GM19395 (cell line): ENCODE measurements around the gene SASS6.

Experiments
- ATAC-seq: cut with Tn5 transposase; IDR thresholded peaks from one replicate; pipeline ENCODE4 v1.9.1; 2021; ENCODE audit warnings: mild to moderate bottlenecking, moderate library complexity; ENCODE audit not compliant: unreplicated experiment

SASS6 gene

DNA sequence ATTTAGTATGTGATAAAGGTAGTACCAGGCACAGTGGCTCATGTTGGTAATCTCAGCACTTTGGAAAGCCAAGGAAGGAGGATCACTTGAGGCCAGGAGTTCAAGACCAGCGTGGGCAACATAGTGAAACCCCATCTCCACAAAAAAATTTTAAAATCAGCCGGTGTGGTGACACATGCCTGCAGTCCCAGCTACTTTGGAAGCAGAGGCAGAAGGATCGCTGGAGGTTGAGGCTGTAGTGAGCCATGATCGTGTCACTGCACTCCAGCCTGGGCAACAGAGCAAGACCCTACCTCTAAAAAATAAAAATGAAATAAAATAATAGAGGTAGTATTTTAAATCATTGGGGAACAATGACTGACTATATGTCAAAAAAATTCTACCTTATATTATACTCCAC is 17.2 kb downstream of the SASS6 start:
- ATAC-seq: no peak

DNA sequence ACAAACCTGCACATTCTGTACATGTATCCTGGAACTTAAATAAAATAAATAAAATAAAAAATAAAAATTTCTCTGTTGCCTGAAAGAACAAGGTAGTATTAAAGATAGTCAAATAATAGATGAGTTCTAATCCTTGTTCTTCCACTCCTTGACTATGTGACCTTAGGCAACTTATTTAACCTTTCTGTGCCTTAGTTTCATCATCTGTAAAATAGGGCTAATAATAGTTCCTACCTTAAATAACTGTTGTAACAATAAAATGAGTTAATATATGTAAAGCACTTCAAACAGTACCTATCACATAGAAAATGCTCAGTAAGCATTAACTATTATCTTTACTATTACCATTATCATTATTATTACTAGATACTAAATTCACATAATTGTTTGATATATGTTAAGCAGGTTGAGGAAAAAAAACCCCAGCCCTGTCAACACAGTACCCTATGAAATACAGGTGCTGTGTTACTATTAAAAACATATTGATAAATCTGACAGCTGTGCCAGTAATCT is 23.1 kb downstream of the SASS6 start:
- ATAC-seq: no peak

DNA sequence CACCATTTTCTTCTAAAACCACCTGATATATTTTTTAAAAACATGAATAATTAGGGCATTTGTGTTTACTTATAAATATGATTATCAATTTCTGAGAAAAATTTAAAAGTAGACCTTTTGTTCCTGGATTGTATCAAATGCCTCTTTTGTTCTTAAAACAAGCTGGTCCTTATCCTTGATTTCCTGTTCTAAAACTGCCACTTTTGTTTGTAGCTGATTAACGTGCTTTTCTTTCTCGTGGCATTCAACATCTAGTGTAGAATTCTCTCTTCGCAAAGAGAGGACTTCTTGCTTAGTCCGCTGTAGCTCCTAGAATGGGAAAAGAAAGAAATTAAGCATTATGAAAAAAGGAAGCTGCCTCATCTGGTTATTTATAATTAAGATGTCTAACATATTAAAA is 25.0 kb downstream of the SASS6 start:
- no peak for ATAC-seq

DNA sequence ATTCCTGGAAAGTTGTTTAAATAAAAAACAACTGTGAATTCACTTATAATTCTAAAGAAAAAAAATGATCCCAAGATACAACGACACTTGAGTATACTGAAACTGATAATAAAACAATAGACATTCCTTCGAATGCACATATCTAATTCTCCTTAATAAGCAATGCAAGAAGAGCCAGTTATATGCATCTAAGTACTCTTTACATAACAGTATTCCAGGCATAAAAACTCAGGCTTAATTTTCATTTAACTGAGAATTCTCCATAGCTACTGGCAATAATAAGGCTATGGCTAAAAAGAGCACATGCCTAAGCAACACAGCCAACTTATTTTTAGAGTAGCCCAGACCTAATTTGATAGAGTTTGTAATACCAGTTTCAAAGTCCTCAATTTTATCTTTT is 31.2 kb downstream of the SASS6 start:
- no peak for ATAC-seq

DNA sequence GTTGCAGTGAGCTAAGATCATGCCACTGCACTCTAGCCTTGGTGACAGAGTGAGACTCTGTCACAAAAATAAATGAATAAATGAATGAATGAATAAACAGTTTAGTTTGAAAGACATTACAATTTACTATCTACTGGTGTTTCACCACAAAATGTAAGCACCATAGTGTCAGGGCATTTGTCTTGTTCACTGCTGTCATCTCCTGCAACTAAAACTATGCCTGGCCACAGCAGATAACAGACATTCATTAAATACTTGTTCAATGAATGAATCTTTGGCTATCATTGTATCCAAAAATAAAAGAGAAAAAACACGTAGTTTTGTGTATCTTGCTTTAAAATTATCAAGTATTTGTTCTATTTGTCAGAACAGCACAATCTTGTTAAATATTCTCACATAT is 32.5 kb downstream of the SASS6 start:
- no peak for ATAC-seq

DNA sequence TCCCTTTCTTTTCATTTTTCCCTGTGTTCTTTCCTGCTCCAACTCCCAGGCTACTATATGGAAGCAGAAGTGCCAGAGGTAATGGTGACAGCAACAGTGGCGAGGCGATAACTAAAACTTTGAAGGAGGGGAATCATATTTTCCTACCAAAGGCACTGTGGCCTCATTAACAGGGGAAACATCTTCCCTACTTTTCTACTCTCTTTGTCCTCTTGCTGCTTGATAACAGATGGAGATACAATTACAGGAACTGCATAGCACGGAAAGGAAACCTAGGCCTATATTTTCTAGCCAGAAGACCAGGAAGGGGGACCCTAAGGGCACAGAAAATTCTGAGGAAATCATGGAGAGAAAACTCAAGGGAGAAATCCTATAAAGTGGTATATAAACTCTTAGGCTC is 42.3 kb downstream of the SASS6 start:
- ATAC-seq: no peak

DNA sequence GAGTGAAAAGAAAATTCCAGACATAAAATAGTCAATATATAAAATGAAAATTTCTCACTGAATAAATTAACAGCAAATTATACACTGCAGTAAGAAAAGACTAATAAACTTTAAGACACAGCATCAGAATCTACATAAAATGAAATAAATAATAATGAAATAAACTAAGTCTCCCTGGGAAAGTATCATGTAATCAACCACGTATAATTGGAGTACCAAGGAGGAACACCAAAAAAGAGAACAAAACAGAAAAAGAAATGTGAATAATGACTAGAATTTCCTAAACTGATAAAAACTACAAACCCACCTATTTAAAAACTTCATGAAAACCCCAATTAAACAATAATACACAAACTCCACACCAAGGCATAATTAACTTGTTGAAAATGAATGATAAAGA is 43.6 kb downstream of the SASS6 start:
- ATAC-seq: no peak

DNA sequence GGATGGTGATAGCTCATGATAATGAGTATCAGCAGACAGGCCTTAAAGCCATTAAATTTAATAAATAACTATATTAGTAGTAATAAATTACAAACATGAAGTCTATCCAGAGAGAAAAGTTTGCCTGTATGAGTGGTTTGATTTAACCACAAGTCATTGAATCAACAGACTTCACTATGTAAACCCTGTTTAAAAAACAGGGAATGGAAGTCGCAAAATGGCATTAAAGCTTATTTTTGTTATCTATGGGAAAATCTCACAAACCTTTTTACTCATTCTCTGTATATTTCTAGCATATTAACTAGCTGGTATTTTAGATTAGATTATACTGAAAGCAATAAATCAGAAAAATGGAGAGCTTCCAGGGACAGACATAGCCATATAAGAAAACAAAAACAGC is 45.3 kb downstream of the SASS6 start:
- ATAC-seq: no peak

DNA sequence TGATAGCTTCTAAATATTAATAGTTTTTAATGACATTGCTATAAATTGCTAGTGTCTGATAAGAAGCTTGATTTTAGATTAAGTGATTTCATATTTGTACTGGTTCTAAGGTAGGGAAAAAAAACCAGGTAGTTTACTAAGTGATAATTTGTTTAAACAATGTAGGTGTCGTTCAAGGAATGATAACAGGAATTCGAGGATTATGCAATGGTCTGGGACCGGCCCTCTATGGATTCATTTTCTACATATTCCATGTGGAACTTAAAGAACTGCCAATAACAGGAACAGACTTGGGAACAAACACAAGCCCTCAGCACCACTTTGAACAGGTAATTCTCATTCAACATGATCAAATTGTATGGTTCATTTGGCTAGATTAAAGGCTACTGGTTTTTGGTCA is 52.4 kb downstream of the SASS6 start:
- no peak for ATAC-seq

DNA sequence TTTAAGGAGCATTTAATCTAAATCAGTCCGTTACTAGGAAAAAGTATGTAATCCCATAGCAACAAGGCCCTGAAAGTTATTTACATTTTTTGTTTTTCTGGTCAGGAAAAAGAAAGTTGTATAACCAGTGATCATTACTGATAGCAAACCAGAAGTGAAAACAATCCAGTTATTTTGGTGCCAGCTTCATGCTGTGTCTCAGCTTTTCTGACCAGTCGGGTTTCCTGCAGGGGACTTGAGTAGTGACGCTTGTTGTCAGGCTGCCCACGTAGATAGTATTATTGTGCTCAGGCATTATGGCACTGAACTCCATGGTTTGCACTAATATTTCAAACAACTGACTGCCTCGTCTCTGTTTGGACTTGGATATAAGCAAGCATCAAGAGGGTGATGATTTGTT is 55.2 kb downstream of the SASS6 start:
- peak; percentile 54 for ATAC-seq

DNA sequence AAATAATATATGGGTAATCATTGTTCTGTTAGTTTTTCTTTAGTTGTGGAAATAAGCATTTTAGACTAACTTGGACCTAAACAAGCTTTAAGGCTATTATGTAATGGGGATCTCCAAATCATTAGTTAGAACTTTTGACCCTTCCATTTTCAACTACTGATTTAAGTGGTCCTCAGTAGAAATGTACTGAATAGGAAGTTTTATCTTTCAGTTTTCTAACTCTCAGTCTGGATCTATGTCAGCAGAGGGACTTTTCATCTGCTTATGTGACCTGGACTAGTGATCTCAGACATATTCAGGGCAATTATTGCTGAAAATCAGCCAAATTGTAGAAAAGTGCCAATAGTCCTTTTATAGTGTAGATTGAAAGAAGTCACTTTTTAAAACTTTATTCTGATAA is 56.0 kb downstream of the SASS6 start:
- peak; percentile 75 for ATAC-seq

DNA sequence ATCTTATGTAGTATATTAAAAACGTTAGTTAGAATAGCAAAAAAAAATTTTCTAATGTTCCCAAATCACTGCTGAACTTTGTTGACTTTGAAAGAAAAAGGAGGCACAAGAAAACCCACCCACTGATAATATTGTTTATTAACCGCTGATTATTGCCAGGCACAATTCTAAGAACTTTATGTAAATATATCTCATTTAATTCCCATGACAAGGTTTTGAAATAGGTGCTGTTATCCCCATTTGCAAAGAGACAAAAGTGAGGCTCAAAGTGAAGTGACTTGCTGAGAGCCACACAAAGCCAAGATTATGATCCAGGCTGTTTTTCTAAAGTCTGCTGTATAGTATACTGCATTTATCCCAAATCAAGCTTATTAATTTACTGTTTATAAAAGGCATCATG is 56.4 kb downstream of the SASS6 start:
- no peak for ATAC-seq

DNA sequence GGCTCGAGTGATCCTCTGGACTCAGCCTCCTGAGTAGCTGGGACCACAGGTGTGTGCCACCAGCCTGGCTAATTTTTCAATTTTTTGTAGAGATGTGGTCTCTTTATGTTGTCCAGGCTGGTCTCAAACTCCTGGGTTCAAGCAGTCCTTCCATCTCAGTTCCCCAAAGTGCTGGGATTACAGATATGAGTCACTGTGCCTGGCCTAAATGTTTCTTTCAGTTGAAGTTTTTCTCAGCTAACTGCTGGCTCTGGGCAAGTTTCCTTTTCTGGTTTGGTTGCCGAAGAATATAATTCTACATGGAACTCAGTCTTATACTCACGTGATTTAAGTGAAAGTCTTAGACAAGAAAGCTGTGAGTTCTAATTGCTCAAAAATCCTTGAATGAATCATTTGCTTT is 57.0 kb downstream of the SASS6 start:
- ATAC-seq: peak; percentile 69

DNA sequence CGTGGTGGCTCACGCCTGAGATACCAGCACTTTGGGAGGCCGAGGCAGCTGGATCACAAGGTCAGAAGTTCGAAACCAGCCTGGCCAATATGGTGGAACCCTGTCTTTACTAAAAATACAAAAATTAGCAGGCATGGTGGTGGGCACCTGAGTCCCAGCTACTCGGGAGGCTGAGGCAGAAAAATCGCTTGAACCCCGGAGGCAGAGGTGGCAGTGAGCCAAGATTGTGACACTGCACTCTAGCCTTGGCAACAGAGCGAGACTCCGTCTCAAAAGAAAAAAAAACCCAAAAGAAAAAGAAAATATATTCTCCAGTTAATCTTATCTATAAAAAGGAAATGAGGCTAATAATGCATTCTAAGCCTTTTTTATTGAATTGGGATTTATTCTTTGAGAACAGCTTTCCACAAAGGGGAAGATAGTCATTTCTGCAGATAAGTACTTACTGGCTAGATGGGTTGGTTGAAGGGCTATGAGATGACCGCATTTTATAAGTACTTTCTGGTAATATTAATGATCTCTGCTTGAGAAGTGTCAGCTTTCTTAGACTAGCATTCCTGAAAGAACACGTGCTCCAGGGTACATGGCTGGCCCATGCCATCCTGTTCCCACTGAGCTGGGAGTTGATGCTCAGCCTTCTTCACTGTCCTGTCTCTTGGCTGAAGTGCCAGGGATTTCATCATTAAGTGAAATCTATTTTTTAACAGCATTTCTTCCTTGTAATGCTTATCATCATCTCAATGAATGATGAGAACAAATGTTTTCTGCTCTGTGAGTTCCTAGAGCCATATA is 57.9 kb downstream of the SASS6 start:
- ATAC-seq: no peak

DNA sequence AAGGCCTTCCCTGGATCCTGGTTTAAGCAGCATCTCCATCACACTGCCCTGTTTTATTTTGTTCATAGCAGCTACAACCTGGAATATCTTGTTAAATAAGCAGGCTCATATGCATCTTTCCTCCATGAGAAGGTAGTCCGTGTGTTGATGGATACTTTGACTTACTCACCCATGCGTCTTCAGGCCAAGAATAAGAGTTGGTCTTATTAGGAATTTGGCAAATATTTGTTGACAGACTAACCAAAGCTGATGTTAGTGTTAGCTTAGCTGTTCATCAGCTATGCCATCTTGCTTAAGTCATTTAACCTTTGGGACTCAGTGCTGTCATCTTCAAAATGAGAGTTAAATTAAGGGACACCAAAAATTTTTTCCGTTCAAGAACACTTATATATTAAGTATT is 59.2 kb downstream of the SASS6 start:
- ATAC-seq: no peak

DNA sequence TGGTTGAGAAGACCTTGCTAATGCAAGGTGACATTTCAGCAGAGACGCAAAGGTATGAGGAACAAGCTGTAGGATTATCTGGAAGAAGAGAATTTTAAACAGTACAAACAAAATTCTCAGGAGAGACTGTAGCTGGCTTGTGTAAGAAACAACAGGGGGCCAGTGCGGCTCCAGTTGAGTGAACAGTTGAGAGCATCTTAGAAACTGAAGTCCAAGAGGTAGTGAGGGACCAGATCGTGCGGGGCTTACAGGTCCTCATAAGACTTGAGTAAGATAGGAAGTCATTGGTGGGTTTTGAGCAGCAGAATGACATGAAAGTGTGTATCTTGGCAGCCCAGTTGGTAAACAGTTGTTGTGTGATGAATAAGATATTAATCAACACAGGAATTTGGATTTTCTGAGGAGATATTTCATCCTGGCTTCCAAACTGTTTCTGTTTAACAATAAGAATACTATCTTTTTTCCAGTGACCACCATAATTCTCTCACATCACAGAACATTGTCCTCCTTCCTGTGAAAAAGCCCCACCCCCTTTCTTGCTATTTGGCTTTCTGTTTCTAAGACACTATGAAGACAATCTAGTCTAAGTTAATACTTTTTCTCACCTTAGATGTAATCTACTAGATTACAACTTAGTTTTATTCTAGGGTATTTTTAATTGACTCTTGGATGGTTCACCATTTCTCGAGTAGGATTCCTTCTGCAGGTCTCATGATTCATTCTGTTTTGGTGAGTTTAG is 62.4 kb downstream of the SASS6 start:
- ATAC-seq: no peak

DNA sequence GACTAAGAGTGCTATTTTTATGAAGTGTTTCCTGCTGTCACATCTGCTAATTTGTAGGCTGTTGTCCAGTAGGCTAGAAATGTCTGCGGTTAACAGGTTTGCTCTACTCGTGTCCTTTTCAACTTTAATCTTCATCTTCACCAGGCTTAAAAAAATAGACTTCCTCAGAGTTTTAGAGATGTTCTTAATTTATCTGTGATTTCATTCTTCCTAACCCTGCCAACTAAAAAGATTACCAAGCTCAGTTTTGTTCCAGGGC is 66.8 kb downstream of the SASS6 start:
- ATAC-seq: no peak

DNA sequence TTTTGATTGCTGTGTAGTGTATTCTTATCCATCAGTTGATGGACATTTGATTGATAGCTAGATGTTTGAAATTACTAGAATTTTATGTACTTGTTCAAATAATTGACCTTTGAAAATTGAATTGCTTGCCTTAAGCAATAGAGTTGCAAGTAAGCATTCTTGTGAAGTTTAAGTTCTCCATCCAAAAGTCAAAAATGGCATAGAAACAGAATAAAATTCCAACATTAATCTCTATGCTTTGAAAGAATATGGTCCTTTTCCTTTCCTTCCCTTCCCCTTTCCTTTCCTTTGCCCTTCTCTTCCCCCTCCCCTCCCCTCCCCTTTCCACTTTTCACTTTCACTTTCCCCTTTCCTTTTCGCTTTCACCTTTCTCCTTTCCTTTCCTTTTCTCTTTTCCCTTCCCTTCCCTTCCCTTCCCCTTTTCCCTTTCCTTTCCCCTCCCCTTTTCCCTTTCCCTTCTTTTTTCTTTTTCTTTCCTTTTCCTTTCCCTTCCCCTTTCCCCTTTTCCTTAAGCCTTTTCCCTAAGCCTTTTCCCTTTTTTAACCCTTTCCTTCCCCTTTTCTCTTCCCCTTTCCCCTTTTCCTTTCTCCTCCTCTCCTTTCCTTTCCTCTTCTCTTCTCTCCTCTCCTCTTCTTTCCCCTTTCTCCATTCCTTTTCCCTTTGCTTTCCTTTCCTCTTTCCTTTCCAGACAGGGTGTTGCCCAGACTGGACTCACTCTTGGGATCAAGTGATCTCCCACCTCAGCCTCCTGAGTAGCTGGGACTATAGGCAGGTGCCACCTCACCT is 67.4 kb downstream of the SASS6 start:
- ATAC-seq: no peak

DNA sequence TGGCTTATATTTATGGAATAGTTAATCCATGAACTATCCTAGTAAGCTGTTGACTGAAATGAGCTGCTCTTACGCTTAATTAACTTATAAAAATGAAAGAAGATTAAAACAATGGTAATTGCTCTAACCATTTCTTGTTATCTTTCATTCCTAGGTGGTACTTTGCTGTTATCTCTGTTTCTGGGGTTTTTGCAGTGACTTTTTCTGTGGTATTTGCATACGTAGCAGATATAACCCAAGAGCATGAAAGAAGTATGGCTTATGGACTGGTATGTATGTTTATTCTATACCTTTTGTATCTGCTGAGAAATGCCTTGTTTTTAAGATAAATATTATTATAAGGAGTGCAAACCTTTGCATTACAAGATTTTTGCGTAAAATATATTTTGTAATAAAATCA is 71.0 kb downstream of the SASS6 start:
- no peak for ATAC-seq

DNA sequence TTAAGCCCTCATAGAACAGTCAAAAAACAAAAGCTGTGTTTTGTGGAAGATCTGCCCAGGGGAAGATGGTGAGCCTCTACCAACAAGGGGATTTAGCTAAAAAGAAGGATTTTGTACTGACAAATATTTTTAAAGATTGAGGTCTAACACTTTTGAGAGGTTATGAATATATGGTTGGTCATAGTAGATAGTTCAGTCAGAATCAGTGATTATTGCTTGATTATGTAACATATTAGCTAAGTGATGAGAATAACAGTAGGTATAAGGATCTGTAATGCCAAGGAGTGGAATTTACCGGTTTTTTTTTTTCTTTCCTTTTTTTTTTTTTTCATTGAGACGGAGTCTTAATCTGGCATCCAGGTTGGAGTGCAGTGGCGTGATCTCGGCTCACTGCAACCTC is 79.0 kb downstream of the SASS6 start:
- no peak for ATAC-seq

DNA sequence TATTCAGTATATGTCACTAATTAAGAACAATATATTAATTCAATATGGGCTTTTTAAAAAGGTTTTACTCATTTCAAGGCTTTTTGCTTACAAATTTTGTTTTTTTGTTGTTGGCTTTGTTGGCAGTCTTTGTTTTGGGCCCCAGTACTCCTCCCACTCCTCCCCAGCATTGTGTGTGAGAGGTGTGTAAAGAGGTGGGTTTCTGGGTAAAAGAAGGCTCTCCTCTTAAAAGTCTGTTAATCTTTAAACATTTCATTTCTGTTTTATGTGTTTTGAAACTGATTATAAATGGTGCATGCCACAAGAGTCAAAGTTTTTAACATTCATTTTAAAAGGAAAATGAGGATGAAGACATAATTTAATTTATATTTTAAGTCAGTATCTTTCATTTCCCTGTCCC is 79.6 kb downstream of the SASS6 start:
- no peak for ATAC-seq

DNA sequence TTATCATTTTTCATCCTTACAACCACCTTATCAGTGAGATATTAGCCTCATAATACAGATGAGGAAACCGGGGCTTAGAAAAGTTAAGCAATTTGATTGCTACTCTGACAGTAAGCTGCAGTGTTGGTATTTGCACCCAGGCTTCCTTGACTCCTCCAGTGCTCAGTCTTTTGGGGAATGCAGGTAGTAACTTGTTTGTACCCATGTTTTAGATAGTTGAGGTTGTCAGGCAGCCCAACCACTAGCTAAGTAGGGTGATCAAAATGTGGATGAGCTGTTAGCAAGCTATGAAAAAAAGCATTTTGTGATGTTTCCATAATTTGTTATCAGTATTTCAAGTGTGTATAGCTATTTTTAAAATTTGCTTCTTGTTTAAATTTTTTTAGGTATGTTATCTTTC is 80.8 kb downstream of the SASS6 start:
- no peak for ATAC-seq
